NCI-H1417 treated with DMSO at 0.1 percent for 48 hours (cell line): ENCODE measurements around the gene LGR5.

Source experiments
- DNase-seq: peaks from one replicate; lab custom pipeline; 2025; lab: John Stamatoyannopoulos, UW

LGR5 gene

DNA sequence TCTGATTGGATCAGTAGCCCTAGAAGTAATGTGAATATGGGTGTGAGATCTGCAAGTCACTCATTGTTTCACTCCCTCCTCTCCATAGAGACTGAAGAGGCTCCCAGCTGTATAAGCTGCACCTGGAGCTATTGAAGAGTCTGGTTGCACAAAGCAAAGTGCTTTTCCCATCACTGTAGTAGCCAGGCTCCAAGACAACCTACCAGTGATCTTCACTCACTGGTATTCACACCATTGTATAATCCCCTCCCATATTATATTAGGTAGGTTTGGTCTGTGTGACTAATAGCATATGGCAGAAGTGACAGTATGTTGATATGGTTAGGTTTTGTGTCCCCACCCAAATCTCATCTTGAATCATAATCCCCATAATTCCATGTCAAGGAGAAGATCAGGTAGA is 159.6 kb downstream of the LGR5 start:
- DNase-seq: no peak

DNA sequence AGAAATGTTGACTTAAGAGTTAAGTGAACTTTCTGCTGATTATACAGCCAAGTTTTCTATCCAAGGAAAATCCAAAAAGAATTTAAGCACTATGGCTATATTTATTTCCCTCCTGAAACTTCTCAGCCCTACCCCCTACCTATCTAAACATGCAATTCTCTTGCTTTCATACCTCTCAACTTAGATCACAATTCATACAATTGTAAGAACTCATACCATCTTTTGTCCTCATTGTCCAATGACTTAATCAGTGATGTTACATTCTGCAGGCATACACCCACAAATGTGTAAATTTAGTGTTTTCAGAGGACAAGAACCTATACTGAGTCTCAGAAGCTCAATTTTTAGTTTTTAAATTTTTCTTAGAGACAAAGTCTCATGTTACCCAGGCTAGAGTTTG is 161.9 kb downstream of the LGR5 start:
- no peak for DNase-seq

DNA sequence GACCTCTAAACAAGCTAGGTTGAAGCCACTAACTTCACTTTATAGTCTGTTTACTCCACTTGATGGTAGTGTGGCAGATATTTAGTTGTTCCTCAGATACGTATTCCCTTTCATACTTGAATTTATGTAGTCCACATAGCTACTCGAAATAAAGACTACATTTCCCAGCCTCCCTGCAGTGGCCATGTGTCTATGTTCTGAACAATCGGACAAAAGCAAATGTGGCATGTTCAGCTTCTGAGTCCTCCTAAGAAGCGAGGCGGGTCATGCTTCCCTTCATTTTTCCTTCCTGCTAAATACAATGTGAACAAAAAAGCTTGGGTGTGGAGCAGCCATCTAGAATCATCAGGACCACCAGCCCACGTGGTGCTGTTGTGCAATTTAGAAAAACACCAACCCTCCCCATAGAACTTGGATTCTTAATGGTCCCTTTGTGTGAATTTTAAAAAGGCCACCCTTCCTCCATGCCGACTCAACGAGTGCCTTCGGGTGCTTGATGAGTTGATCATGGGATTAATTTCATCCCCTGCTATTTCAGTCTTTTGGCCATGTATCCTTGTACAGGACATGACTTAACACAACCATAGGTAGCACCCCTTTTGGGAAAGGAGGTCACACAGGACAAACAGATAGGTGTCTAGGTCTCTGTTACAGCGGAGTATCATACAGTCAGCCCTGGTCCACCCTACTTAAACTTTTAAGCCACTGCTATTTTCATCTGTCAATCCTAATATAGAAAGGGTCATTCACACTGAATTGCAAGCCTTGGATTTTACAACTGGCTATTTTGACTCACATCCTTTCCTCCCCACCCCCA is 163.4 kb downstream of the LGR5 start:
- no peak for DNase-seq

- DNase-seq: no peak
Measured at GRCh38 chr12:71605039-71605438, 165.4 kb downstream of the LGR5 start.

DNA sequence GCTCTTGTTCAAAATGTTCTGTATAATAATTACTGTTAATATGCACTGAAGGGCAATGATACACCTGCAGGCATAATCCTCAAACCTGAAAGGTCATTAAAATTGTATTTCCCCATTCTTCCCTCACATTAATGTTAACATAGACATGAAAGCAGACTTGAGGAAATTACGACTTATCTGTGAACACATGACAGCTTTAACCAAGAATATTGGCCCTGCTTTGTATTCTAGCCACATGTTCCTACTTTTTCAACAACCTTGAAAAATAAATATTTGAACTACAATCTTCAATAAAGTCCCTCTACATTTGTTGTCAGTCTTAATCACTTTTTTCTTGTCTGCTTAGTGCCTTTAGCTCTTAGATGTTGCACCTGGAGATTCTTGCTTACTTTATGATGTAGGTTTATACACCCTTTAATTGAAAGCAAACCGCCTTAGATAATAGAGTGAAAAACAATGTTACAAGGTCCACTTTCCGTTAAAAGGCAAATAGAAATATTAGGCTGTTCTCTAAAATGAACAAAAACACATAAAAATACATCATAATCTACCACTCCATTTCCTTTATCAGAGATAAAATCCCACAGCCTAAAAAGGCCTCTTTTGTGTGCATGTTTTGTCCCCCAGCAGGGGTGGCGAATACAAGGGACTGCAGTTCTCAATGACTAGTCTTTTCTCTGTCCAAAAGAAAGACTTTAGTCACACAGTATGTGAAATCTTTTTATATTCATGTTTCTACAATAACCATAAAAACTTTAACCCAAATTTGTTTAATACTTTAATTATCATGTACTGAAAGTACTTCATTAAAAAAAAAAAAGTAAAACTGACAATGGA is 168.1 kb downstream of the LGR5 start:
- DNase-seq: no peak

DNA sequence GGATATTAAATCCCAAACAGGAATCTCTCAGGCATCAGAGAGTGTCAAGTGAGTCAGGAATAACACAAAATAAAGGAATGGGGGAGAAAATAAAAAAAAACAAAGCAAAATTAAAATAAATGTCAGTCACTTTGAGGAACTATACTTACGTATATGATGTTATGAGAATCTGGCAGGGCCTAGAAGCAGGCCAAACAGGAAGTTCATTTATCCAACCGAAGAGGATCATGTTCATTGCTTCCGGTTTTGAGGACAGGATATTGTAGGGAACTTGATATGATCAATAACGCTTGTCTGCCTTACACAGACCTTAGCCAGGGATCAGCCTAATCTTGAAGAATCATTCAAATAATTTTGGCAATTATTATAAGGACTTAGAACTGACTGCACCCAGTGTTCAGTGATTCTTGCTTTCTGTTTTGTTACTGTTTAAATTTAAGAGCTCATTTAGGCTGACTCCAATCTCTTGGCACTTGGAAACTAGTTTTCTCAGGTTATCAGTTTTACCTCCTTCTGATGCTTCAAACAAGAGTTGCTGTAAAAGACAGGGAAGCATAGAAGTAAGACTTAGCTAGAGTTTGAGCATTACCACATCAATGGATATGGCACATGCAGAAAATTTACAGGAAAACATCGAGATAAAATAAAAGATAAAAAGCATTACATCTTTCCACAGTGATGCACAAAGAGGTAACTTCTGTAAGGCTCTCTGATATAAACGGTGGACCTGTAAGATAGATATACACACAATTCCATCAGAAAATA is 170.6 kb downstream of the LGR5 start:
- DNase-seq: no peak

DNA sequence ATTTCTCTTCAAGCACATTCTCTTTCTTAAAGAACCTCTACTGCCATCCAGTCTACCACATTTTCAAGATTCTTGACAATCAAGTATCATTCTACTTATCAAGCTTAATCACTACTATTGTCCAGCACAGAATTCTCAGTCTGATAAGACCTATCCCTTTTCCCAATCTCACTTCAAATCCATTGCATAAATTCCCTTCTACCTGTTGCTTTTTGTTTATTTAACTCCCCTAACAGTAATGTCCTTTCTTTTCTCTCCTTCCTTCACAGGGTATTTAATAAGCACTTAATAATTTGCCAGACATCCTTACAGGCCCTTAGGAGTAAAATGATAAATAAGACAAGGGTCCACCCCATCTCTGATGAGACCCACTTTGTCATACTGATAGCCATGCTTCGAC is 182.3 kb downstream of the LGR5 start:
- no peak for DNase-seq

- no peak for DNase-seq
Measured at GRCh38 chr12:71625476-71625875, 185.9 kb downstream of the LGR5 start.

DNA sequence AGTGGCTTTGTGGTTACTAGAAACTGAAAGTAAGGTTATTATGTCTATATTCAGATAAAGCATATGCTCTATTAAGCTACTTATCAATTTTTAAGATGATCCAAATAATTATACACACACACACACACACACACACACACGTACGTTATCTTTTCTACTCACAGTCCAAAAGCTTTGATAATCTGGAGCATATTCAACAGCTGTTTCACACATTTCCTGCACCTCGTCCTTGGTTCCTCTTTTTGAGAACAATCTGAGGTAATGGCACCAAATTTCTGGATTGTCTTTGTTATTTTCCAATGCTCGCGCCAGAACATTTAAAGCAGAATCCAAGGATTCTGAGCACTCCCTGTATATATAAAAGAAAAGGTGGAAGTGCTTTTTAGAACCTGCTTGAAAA is 186.5 kb downstream of the LGR5 start:
- no peak for DNase-seq

DNA sequence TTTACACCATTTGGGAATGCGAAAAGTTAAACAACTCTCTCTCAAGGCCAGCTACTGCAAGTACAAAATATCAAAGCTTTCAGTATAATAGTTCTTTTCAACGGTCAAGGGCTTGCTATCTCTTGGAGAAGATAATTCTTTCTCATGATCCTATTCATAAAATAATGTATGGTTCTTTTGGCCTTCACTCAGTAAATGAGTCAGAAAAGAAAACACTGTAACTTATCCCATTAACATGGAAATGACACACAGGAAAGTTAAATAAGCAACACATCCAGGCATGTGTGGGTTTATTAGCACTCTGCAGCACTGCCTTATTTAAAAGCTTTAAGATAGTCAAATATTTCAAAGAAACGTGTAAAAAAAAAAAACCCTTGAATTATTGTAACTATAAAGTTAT is 187.2 kb downstream of the LGR5 start:
- no peak for DNase-seq

- DNase-seq: no peak
Measured at GRCh38 chr12:71627438-71628002, 187.9 kb downstream of the LGR5 start.
